ENCODE measurements around the gene BEST2. TPM values are rescaled to one million over a fixed set of nuclear protein-coding genes. Genes with fewer than 3 reads are reported as not detected.
A peak's percentile ranks its signal among the peaks of the same experiment; 100 is the strongest.

BEST2 gene
- total RNA-seq, 4 donors from 2014 or later: 0.14 to 0.29 TPM; not detected in 2

DNA sequence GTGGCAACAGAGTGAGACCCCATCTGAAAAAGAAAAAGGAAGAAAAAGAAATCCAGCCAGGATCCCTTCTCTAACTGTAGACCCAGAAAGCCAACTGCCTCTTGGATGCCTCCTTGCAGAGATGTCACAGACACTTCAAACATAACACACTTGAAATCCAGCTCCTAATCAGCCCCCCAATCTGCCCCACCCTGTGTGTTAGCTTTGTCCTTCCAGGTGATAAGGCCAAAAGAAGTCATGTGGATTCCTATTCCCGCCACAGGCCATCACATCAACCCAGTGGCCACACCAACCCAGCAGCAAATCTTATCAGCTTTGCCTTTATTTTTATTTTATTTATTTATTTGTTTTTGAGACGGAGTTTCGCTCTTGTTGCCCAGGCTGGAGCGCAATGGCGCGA is 8.1 kb downstream of the BEST2 start:
- TF ChIP-seq POLR2A (IDR thresholded peaks at IDR 0.05): no peak
- TF ChIP-seq, protein P1, sequence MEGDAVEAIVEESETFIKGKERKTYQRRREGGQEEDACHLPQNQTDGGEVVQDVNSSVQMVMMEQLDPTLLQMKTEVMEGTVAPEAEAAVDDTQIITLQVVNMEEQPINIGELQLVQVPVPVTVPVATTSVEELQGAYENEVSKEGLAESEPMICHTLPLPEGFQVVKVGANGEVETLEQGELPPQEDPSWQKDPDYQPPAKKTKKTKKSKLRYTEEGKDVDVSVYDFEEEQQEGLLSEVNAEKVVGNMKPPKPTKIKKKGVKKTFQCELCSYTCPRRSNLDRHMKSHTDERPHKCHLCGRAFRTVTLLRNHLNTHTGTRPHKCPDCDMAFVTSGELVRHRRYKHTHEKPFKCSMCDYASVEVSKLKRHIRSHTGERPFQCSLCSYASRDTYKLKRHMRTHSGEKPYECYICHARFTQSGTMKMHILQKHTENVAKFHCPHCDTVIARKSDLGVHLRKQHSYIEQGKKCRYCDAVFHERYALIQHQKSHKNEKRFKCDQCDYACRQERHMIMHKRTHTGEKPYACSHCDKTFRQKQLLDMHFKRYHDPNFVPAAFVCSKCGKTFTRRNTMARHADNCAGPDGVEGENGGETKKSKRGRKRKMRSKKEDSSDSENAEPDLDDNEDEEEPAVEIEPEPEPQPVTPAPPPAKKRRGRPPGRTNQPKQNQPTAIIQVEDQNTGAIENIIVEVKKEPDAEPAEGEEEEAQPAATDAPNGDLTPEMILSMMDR (IDR thresholded peaks at IDR 0.05): no peak
- Histone ChIP-seq H3K36me3 (no peaks in the 10 kb centered on the region), H3K27ac (no peak overlapping the region), H3K4me3 (no peak overlapping the region), H3K9me3 (no peaks in the 10 kb centered on the region), H3K27me3 (no peaks in the 10 kb centered on the region), H3K4me1 (peaks cover 0 to 6% of the 10 kb centered on the region in 2 donors)
- intact Hi-C loops (cut with DNase I; ENCODE audit: low total_unique reads): no loop called here
- DNase-seq: no peak

DNA sequence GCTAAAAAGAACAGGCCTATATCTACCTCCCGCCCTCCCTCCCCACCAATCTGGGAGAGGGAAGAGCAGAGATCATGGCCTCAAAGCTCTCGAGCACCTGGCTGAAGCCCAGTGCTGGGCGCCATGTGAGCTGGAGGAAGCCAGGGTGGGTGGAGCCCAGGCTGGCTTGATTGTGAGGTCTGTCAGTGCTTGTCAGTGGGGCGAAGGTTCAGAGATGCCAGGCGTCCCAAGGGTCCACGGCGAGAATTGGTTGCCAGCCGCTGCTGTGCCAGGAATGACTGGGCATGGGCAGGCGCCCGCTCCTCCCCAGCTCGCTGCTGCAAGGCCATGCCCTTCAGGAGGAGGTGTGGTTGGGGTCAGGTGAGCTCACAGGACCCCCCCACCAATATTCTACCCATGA is 11.5 kb downstream of the BEST2 start:
- Histone ChIP-seq H3K27ac (no peak overlapping the region), H3K9me3 (no peaks in the 10 kb centered on the region), H3K27me3 (no peaks in the 10 kb centered on the region), H3K4me1 (no peaks in the 10 kb centered on the region), H3K4me3 (no peak overlapping the region), H3K36me3 (no peaks in the 10 kb centered on the region)
- intact Hi-C loops (cut with DNase I; ENCODE audit: low total_unique reads): no loop called here
- TF ChIP-seq, protein P1 (IDR thresholded peaks at IDR 0.05): no peak
- no peak for DNase-seq

DNA sequence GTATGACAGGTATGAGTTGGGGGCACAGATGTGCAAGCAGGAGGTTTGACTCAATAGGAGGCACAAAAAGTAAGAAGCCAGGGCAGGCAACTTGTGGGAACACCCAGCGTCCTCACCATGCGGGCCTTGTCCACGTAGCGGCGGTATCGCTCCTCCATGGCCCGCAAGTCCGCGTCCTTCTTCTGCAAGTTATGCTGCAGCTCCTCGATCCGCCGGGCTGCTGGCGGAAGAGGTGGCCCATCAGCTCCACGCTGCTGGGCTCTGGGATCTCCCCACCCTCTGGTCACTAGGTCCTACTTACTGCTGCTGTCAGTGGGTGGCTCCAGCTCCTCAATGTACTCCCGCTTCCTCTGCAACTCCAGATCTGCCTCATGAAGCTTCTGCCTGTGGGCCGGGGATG is 13.1 kb downstream of the BEST2 start:
- Histone ChIP-seq H3K36me3 (no peaks in the 10 kb centered on the region), H3K27me3 (no peaks in the 10 kb centered on the region), H3K27ac (no peak overlapping the region), H3K9me3 (no peaks in the 10 kb centered on the region), H3K4me3 (no peak overlapping the region), H3K4me1 (no peaks in the 10 kb centered on the region)
- no peak for TF ChIP-seq POLR2A (IDR thresholded peaks at IDR 0.05)
- TF ChIP-seq, protein P1 (IDR thresholded peaks at IDR 0.05): no peak
- DNase-seq: no peak
- intact Hi-C loops (cut with DNase I; ENCODE audit: low total_unique reads): loop anchor here (5.0 kb wide), 2 partner anchors 38 to 78 kb away; partner anchors contain the start of genes PRDX2 and THSD8

DNA sequence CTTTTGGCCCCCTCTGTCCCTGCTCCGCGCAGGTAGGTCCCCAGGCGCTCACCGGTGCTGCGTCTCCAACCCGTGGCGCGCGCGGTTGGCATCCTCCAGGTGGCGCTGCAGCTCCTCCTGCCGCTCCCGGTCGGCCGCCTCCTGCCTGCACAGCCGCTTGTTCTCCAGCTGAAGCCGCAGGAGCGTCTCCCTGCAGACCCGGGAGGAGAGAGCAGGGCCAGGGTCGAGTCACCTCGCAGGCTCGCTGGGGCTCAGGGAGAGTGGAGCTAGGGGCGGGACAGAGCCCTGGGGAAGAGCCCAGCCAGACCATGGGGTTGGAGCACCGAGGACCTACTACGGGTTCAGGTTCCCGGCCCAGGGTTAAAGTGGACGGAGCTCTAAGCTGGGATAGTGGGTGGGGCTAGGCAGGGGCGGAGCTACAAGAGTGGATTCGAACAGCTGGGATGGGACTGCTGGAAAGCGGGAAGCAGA is 14.5 kb downstream of the BEST2 start:
- intact Hi-C loops (cut with DNase I; ENCODE audit: low total_unique reads): loop anchor here (5.0 kb wide), 2 partner anchors 36 to 76 kb away; partner anchors contain the start of genes PRDX2 and THSD8
- Histone ChIP-seq H3K36me3 (no peaks in the 10 kb centered on the region), H3K4me1 (no peaks in the 10 kb centered on the region), H3K27me3 (no peaks in the 10 kb centered on the region), H3K9me3 (no peaks in the 10 kb centered on the region), H3K4me3 (peak overlapping the region; percentile 32 to 42), H3K27ac (peak overlapping the region; percentile 56 to 59)
- peak; percentile 74 to 84 for DNase-seq
- peak; percentile 29 to 30 for TF ChIP-seq POLR2A (IDR thresholded peaks at IDR 0.05)
- TF ChIP-seq, protein P1 (IDR thresholded peaks at IDR 0.05): peak; percentile 95 to 98 (median 96)

DNA sequence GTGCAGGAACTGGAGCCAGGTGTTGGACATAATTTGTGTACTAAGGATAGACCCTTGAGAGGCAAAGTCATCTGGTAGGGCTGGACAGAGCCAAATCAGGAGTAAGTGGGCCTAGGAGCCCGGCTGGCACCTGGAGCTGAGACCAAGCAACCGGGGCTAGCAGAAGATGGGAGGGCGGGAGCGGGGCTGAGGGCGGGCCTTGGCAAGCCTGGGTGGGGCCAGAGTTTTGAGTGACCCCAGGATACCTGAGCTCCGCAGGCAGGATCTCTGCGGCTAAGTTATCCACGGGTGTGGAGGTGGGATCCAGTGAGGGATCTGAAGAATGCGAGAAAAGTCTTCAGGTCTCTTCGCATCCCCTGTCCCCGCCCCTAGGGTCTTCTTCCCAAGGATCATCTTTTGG is 15.6 kb downstream of the BEST2 start:
- no peak for TF ChIP-seq POLR2A (IDR thresholded peaks at IDR 0.05)
- TF ChIP-seq, protein P1 (IDR thresholded peaks at IDR 0.05): no peak
- no peaks in the 10 kb centered on the region for H3K27me3 ChIP-seq
- H3K4me3 ChIP-seq: no peak overlapping the region
- DNase-seq: no peak
- no peaks in the 10 kb centered on the region for H3K4me1 ChIP-seq
- intact Hi-C loops (cut with DNase I; ENCODE audit: low total_unique reads): loop anchor here (5.0 kb wide), 2 partner anchors 35 to 75 kb away; partner anchors contain the start of genes PRDX2 and THSD8
- H3K9me3 ChIP-seq: no peaks in the 10 kb centered on the region
- H3K36me3 ChIP-seq: no peaks in the 10 kb centered on the region
- no peak overlapping the region for H3K27ac ChIP-seq
